NCI-H1105 (cell line): ENCODE results near the gene EVI2B.
"Not testable (repeated sequence)": the region's sequence is repeated elsewhere in the genome, so short reads cannot be mapped to it uniquely, and the experiment has no call there.

Source experiments
- DNase-seq: peaks from one replicate; lab custom pipeline; 2025; lab: John Stamatoyannopoulos, UW

Gene EVI2B

GRCh38 chr17:31269578-31269983, 44.3 kb downstream of the EVI2B start:
- no peak for DNase-seq

GRCh38 chr17:31269036-31269577, 44.7 kb downstream of the EVI2B start:
- DNase-seq: no peak

GRCh38 chr17:31266042-31266441, 47.8 kb downstream of the EVI2B start:
- no peak for DNase-seq

- not testable (repeated sequence) for DNase-seq
These were observed 50.9 kb downstream of the EVI2B start for GRCh38 chr17:31262923-31263322.

GRCh38 chr17:31261601-31262000, 52.3 kb downstream of the EVI2B start:
- no peak for DNase-seq

- DNase-seq: no peak
These were observed 53.7 kb downstream of the EVI2B start for GRCh38 chr17:31260151-31260550.

- DNase-seq: no peak
These were observed 56.9 kb downstream of the EVI2B start for GRCh38 chr17:31256936-31257335.

- no peak for DNase-seq
These were observed 59.2 kb downstream of the EVI2B start for GRCh38 chr17:31254654-31255053.
